Mesendoderm (in vitro differentiated cells): Measurements from ENCODE around the gene SMARCD3.
A peak's percentile ranks its signal among the peaks of the same experiment; 100 is the strongest.

Experiments used
- DNase-seq: peaks from one replicate; pipeline ENCODE4 v3.0.0; 2013
- H2AK5ac ChIP-seq: 2 replicates; pipeline ENCODE4 v1.6.1; 2013; ENCODE audit warnings: low read length, inconsistent platforms
- H2BK120ac ChIP-seq: 2 replicates; pipeline ENCODE4 v1.6.1; 2013; ENCODE audit warnings: low read depth, mild to moderate bottlenecking, low read length, moderate library complexity, mixed read lengths
- H2BK15ac ChIP-seq: replicated peaks from 2 replicates; pipeline ENCODE4 v1.6.1; 2013; ENCODE audit warnings: low read depth, mild to moderate bottlenecking, moderate library complexity
- H2BK5ac ChIP-seq: 2 replicates; pipeline ENCODE4 v1.6.1; 2013; ENCODE audit warnings: low read length, inconsistent platforms
- H3K18ac ChIP-seq: 2 replicates; pipeline ENCODE4 v1.6.1; 2013; ENCODE audit warnings: mild to moderate bottlenecking, low read length, mixed read lengths
- H3K23ac ChIP-seq: one replicate; pipeline ENCODE4 v1.6.1; 2013; ENCODE audit warnings: low read length
- H3K27ac ChIP-seq: 2 replicates; pipeline ENCODE4 v1.5.1; 2013; ENCODE audit warnings: low read depth, mild to moderate bottlenecking, inconsistent platforms, low read length, moderate library complexity
- H3K27me3 ChIP-seq: 2 replicates; pipeline ENCODE4 v1.6.1; 2013; ENCODE audit warnings: low read length, control low read depth, mild to moderate bottlenecking, inconsistent platforms; ENCODE audit not compliant: insufficient read depth, poor library complexity
- H3K36me3 ChIP-seq: 2 replicates; pipeline ENCODE4 v1.6.1; 2013; ENCODE audit warnings: low read length, inconsistent platforms; ENCODE audit not compliant: control insufficient read depth, insufficient read depth
- H3K4ac ChIP-seq: one replicate; pipeline ENCODE4 v1.6.1; 2013; ENCODE audit warnings: low read depth, mild to moderate bottlenecking, low read length, moderate library complexity
- H3K4me1 ChIP-seq: 2 replicates; pipeline ENCODE4 v1.6.1; 2013; ENCODE audit warnings: low read depth, low read length, inconsistent platforms; ENCODE audit not compliant: control insufficient read depth
- H3K4me2 ChIP-seq: 2 replicates; pipeline ENCODE4 v1.6.1; 2013; ENCODE audit warnings: low read length
- H3K4me3 ChIP-seq: 2 replicates; pipeline ENCODE4 v1.5.1; 2013; ENCODE audit warnings: mild to moderate bottlenecking, low read length
- H3K56ac ChIP-seq: one replicate; pipeline ENCODE4 v1.6.1; 2013; ENCODE audit warnings: low read length
- H3K79me1 ChIP-seq: 2 replicates; pipeline ENCODE4 v1.6.1; 2013; ENCODE audit warnings: low read length, inconsistent platforms
- H3K79me2 ChIP-seq: 2 replicates; pipeline ENCODE4 v1.6.1; 2013; ENCODE audit warnings: mild to moderate bottlenecking, low read length; ENCODE audit not compliant: control insufficient read depth, insufficient read depth
- H3K9ac ChIP-seq: 2 replicates; pipeline ENCODE4 v1.6.1; 2013; ENCODE audit warnings: low read length, inconsistent platforms
- H4K5ac ChIP-seq: one replicate; pipeline ENCODE4 v1.6.1; 2013; ENCODE audit warnings: low read length
- H4K8ac ChIP-seq: one replicate; pipeline ENCODE4 v1.6.1; 2013; ENCODE audit warnings: low read depth, mild to moderate bottlenecking, control low read depth, low read length, moderate library complexity
- WGBS: extraction: QIAGEN DNeasy Blood & Tissue Kit; methylation state at CpG from one replicate; pipeline ENCODE4 v1.1.7; 2013; ENCODE audit warnings: low lambda C conversion rate, missing lambda C conversion rate; ENCODE audit not compliant: insufficient coverage; ENCODE audit errors: extremely low coverage; 5-methylcytosine and 5-hydroxymethylcytosine counted together

SMARCD3 gene

GRCh38 chr7:151279868-151280267 lies 31.4 kb upstream of the SMARCD3 start:
- H3K79me2 ChIP-seq, result no peaks in the 10 kb centered on the region
- H3K56ac ChIP-seq, result no peak overlapping the region
- H3K4me2 ChIP-seq, result no peak overlapping the region
- H3K4me3 ChIP-seq, result no peak overlapping the region
- H4K5ac ChIP-seq, result no peak overlapping the region
- no peak for DNase-seq
- no peak overlapping the region for H4K8ac ChIP-seq
- no peak overlapping the region for H2BK120ac ChIP-seq
- H3K23ac ChIP-seq, result no peak overlapping the region
- WGBS, result no CpG with 5 or more reads among the region's 5 CpGs
- no peak overlapping the region for H3K27ac ChIP-seq
- peaks cover 4% of the 10 kb centered on the region for H3K4me1 ChIP-seq
- H3K4ac ChIP-seq, result no peak overlapping the region
- no peaks in the 10 kb centered on the region for H3K79me1 ChIP-seq
- H3K27me3 ChIP-seq, result no peaks in the 10 kb centered on the region
- H3K36me3 ChIP-seq, result no peaks in the 10 kb centered on the region
- H2BK5ac ChIP-seq, result no peak overlapping the region
- H3K18ac ChIP-seq, result no peak overlapping the region
- no peak overlapping the region for H3K9ac ChIP-seq
- H2AK5ac ChIP-seq, result no peak overlapping the region
- no peak overlapping the region for H2BK15ac ChIP-seq

- DNase-seq, result no peak
- Histone ChIP-seq H3K18ac (no peak overlapping the region), H3K79me1 (no peaks in the 10 kb centered on the region), H3K36me3 (no peaks in the 10 kb centered on the region), H3K27me3 (no peaks in the 10 kb centered on the region), H3K27ac (no peak overlapping the region), H3K23ac (no peak overlapping the region), H2AK5ac (no peak overlapping the region), H3K79me2 (no peaks in the 10 kb centered on the region), H2BK120ac (no peak overlapping the region), H4K8ac (no peak overlapping the region), H4K5ac (no peak overlapping the region), H3K4me3 (no peak overlapping the region), H3K4ac (no peak overlapping the region), H2BK15ac (no peak overlapping the region), H3K9ac (no peak overlapping the region), H2BK5ac (no peak overlapping the region), H3K56ac (no peak overlapping the region), H3K4me2 (no peak overlapping the region), H3K4me1 (peaks cover 4% of the 10 kb centered on the region)
- no CpG with 5 or more reads among the region's 12 CpGs for WGBS
Observed at GRCh38 chr7:151278949-151279348, 30.5 kb upstream of the SMARCD3 start.

- no peak overlapping the region for H3K9ac ChIP-seq
- H3K4ac ChIP-seq, result no peak overlapping the region
- WGBS, result no CpG with 5 or more reads among the region's 8 CpGs
- no peak overlapping the region for H2AK5ac ChIP-seq
- H3K79me2 ChIP-seq, result no peaks in the 10 kb centered on the region
- no peak overlapping the region for H3K4me2 ChIP-seq
- no peak overlapping the region for H3K18ac ChIP-seq
- no peak overlapping the region for H2BK120ac ChIP-seq
- no peak overlapping the region for H2BK15ac ChIP-seq
- DNase-seq, result no peak
- no peaks in the 10 kb centered on the region for H3K79me1 ChIP-seq
- peak overlapping the region; percentile 35 for H3K23ac ChIP-seq
- H4K8ac ChIP-seq, result no peak overlapping the region
- H2BK5ac ChIP-seq, result no peak overlapping the region
- H3K56ac ChIP-seq, result peak overlapping the region; percentile 93
- no peak overlapping the region for H4K5ac ChIP-seq
- H3K36me3 ChIP-seq, result no peaks in the 10 kb centered on the region
- no peak overlapping the region for H3K27ac ChIP-seq
- peaks cover 4% of the 10 kb centered on the region for H3K4me1 ChIP-seq
- no peak overlapping the region for H3K4me3 ChIP-seq
- no peaks in the 10 kb centered on the region for H3K27me3 ChIP-seq
Observed at GRCh38 chr7:151277631-151278030, 29.1 kb upstream of the SMARCD3 start.

- peak overlapping the region; percentile 62 for H3K9ac ChIP-seq
- H2AK5ac ChIP-seq, result no peak overlapping the region
- no peaks in the 10 kb centered on the region for H3K79me2 ChIP-seq
- no peak overlapping the region for H3K18ac ChIP-seq
- H3K4me3 ChIP-seq, result peak overlapping the region; percentile 28
- no peak overlapping the region for H2BK15ac ChIP-seq
- no peak overlapping the region for H3K4ac ChIP-seq
- no peak overlapping the region for H3K23ac ChIP-seq
- H3K56ac ChIP-seq, result peak overlapping the region; percentile 93
- no peaks in the 10 kb centered on the region for H3K27me3 ChIP-seq
- peak; percentile 78 for DNase-seq
- H3K4me2 ChIP-seq, result peak overlapping the region; percentile 73
- WGBS, result no CpG with 5 or more reads among the region's 63 CpGs
- peak overlapping the region; percentile 62 for H2BK5ac ChIP-seq
- peak overlapping the region; percentile 73 for H4K5ac ChIP-seq
- no peaks in the 10 kb centered on the region for H3K36me3 ChIP-seq
- H3K4me1 ChIP-seq, result peaks cover 4% of the 10 kb centered on the region
- H3K79me1 ChIP-seq, result no peaks in the 10 kb centered on the region
- H4K8ac ChIP-seq, result no peak overlapping the region
- no peak overlapping the region for H3K27ac ChIP-seq
- no peak overlapping the region for H2BK120ac ChIP-seq
Observed at GRCh38 chr7:151276666-151277590, 28.4 kb upstream of the SMARCD3 start.

GRCh38 chr7:151275813-151276577 lies 27.5 kb upstream of the SMARCD3 start:
- H3K27me3 ChIP-seq, result no peaks in the 10 kb centered on the region
- no peak overlapping the region for H3K9ac ChIP-seq
- H2AK5ac ChIP-seq, result peak overlapping the region; percentile 27
- no peaks in the 10 kb centered on the region for H3K79me1 ChIP-seq
- H3K4me1 ChIP-seq, result peaks cover 4% of the 10 kb centered on the region
- H3K36me3 ChIP-seq, result no peaks in the 10 kb centered on the region
- no peaks in the 10 kb centered on the region for H3K79me2 ChIP-seq
- no peak overlapping the region for H3K27ac ChIP-seq
- no CpG with 5 or more reads among the region's 10 CpGs for WGBS
- no peak overlapping the region for H4K5ac ChIP-seq
- no peak overlapping the region for H3K4me3 ChIP-seq
- no peak overlapping the region for H4K8ac ChIP-seq
- H3K23ac ChIP-seq, result no peak overlapping the region
- no peak overlapping the region for H3K4ac ChIP-seq
- peak overlapping the region; percentile 67 for H3K56ac ChIP-seq
- H2BK15ac ChIP-seq, result no peak overlapping the region
- H2BK120ac ChIP-seq, result no peak overlapping the region
- no peak overlapping the region for H3K4me2 ChIP-seq
- DNase-seq, result peak; percentile 71
- H2BK5ac ChIP-seq, result peak overlapping the region; percentile 5
- no peak overlapping the region for H3K18ac ChIP-seq
